ENCODE data around the gene BMP2K.
A peak's percentile ranks its signal among the peaks of the same experiment; 100 is the strongest.
"Not testable (repeated sequence)": the region's sequence is repeated elsewhere in the genome, so short reads cannot be mapped to it uniquely, and the experiment has no call there.

The BMP2K gene

GRCh38 chr4:78868712-78869111, 92.6 kb downstream of the BMP2K start:
- DNase-seq = not testable (repeated sequence)

DNA sequence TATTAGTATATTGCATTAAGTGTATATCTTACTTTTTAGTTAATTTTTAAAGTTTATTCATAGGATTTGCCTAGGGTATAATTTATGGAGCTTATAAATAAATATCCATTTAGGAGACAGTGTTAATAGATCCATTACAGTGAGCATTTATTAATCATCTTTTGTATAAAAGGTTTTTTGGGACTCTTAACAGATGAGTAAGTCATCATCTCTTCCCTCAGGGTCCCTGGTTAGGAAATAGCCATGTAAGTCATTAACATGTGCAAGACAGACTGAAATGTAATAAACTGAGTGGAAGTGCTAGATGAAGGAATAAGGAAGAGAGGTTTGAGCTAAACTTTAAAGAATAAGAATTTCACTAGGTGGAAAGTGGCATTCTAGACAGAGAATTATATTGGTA, 93.9 kb downstream of the BMP2K start:
- DNase-seq = no peak

DNA sequence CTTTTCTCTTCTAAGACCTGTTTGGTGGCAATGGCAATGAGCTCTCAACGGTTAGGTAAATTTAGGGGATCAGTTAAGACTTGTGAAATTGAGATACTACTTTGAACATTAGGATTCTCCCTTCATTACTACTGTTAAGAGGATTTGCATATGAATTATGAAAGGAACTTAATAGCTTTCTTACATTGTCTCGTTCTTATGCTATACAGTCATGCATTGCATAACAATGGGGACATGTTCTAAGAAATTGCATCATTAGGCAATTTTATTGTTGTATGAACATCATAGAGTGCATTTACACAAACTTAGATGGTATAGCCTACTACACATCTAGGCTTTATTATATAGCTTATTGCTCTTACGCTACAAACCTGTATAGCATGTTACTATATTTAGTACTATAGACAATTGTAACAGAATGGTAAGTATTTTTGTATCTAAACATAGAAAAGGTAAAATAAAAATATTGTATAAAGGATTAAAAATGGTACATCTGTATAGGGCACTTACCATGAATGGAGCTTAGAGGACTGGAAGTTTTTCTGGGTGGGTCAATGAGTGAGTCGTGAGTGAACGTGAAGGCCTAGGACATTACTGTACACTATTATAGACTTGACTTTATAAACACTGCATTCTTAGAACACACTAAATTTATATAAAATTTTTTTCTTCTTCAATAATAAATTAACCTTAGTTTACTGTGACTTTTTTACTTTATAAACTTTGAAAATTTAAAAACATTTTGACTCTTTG, 100.6 kb downstream of the BMP2K start:
- DNase-seq = no peak

DNA sequence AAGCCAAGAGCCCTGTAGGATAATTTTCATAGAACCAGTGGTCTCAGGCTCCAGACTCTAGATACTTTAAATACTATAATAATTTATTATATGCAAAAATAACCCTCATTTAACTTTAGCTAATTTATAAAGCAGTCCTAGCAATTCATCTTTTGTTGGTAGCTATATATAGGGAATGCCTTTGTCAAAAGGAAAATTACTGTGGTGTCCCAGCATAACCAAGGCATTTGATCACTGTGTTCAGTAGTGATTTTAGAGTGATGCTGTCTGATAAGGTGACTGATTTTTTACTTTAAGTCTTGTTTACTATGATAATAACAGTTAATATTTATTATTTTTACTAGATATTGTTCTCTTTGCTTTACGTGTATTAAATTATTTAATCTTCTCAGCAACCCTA, 101.9 kb downstream of the BMP2K start:
- DNase-seq = no peak

GRCh38 chr4:78880874-78881492, 104.8 kb downstream of the BMP2K start:
- no peak for DNase-seq

DNA sequence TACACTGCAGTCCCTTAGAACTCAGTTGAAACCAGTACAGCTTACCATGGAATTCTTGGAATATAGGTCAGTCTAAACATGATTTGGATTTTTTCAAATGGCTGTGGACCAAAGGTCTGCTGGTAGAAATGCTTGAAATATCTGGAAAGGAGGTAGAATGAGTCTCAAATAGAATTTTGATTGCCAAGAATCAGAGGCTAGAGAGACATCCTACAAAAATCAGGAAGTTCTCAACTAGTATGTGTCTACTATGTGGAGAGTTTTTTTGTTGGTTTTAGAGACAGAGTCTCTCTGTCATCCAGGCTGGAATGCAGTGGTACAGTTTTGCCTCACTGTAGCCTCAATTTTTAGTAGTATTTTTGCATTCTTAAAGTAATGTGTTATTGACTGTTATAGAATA, 109.4 kb downstream of the BMP2K start:
- no peak for DNase-seq

DNA sequence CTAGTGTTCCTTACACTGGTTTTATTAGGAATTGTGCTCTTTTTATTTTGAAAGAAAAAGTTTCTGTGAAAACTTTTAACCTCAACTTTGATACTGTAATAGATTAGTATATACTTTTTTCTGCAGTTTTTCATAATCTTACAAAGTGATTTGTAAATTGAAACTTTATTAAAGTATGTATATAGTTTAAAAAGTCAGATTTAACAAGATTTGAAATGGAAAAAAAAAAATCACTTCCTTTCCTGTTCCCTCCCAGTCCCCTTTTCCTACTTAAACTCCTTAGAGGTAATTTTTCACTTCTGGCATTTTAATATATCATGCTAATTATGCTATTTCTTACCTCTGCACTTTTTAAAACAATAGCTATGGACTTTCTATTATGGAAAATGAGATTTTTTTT, 113.8 kb downstream of the BMP2K start:
- no peak for DNase-seq

DNA sequence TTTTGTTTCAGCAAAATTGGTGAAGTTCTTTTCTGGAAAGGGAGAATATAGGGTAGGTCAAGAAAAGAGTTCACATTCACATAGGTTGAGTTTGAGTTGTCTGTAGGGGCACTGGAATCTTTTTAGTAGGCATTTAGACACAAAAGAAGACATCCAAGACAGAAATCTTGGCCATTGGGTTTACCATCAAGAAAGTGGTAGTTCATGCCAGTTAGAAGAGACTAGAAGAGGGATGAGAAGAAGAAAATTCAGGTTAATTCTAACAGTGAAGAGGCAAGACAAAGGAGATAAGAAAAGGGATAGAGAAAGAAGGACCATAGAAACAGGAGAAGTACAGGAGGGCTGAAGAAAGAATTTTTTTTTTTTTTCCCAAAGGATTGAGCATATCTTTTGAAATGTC, 123.2 kb downstream of the BMP2K start:
- DNase-seq = no peak

DNA sequence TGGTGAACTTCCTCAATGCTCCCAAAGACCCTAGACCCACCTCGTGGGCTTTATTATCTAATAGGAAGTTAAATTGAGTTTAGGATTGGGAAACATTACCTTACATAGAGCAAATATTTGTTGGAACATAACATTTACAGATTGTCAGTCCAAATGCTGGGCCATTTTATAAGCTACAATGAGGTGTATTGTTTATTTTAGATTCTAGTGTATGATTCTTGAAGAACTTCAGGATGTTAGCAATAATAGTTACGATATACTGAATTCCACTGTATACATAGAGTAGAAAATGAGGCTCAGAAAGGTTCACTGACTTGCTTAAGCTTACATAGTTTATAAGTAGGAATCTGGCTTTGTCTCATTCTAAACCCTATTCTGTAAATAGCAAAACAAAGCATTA, 125.7 kb downstream of the BMP2K start:
- DNase-seq = no peak

DNA sequence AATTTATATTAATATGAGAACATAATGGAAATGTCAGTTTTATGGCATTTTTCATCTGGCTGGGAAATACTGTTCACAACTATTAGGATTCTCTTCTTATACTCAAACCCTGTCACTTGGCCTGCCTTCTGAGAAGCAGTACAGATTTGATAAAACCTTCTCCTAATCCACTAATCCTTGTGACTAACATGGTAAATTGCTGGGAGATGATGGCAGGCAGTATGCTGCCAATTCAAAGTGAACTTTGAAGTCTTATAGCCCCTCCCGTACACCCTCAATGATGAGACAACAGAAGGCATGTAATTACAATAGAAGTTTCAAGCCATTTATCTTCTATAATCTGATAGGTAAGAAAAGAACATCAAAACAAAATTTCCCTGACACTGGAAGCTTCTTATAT, 126.1 kb downstream of the BMP2K start:
- DNase-seq = no peak

DNA sequence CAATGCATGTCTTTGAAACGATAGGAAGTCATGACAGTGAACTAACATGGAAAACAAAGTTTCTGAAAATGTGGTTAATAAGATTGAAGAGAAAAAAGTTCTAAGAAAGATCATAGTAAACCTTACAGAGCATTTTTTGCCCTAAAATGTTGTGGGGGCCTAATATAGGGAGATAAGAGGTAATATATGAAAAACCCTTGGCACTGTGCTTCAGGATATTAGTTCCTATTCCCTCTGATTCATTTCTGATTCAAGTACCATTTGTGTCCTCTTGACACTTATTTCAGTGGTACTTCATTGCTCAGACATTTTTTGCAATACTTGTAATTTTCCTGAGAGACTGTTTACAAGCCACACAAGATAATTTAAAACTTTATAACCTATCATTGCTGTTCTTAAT, 128.0 kb downstream of the BMP2K start:
- DNase-seq = no peak

- no peak for DNase-seq
Measured at GRCh38 chr4:78907638-78908037, 131.5 kb downstream of the BMP2K start.

DNA sequence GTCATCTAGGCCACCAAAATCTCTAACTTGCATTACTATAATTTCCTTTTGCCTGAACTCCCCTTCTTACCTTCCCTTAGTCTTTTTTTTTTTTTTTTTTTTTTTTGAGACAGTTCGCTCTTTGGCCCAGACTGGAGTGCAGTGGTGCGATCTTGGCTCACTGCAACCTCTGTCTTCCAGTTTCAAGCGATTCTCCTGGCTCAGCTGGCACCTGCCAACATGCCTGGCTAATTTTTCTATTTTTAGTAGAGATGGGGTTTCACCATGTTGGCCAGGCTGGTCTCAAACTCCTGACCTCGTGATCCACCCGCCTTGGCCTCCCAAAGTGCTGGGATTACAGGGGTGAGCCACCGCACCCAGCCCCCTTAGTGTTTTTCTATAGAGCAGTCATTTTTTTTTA, 132.8 kb downstream of the BMP2K start:
- DNase-seq = not testable (repeated sequence)

DNA sequence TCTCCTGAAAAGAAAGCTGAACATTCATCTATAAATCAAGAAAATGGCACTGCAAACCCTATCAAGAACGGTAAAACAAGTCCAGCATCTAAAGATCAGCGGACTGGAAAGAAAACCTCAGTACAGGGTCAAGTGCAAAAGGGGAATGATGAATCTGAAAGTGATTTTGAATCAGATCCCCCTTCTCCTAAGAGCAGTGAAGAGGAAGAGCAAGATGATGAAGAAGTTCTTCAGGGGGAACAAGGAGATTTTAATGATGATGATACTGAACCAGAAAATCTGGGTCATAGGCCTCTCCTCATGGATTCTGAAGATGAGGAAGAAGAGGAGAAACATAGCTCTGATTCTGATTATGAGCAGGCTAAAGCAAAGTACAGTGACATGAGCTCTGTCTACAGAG, 134.5 kb downstream of the BMP2K start:
- no peak for DNase-seq

GRCh38 chr4:78922207-78922606, 146.1 kb downstream of the BMP2K start:
- DNase-seq = no peak

GRCh38 chr4:78923464-78924312, 147.5 kb downstream of the BMP2K start:
- DNase-seq = no peak

DNA sequence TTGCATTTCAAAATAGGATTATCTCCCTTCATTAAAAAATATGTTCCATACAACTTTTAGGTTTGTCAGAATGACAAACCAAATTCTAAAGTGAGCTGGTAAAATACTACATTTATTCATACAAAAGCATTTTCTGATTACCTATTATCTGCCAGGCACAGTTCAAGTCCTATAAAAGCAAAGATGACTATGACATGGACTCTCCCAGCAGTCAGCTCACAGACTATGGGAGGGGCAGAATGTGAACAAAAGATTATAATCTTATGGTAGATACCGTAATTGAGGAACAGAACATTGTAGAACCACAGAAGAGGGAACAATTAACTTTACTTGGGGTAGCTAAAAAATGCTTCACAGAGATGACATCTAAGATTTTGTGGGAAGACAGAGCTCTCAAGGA, 150.7 kb downstream of the BMP2K start:
- no peak for DNase-seq

DNA sequence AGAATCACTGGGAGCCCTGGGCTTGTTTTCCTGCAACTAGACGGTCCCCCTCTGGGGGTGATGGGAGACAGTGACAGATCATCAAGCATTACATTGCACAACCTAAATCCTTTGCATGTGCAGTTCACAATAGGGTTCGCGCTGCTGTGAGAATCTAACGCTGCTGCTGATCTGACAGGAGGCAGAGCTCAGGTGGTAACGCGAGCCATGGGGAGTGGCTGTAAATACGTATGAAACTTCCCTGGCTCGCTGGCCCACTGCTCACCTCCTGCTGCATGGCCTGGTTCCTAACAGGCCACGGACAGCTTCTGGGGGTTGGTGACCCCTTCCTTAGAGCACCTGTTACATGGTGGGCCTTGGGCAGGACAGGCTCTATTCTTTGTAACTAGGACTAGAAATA, 152.7 kb downstream of the BMP2K start:
- DNase-seq = no peak

DNA sequence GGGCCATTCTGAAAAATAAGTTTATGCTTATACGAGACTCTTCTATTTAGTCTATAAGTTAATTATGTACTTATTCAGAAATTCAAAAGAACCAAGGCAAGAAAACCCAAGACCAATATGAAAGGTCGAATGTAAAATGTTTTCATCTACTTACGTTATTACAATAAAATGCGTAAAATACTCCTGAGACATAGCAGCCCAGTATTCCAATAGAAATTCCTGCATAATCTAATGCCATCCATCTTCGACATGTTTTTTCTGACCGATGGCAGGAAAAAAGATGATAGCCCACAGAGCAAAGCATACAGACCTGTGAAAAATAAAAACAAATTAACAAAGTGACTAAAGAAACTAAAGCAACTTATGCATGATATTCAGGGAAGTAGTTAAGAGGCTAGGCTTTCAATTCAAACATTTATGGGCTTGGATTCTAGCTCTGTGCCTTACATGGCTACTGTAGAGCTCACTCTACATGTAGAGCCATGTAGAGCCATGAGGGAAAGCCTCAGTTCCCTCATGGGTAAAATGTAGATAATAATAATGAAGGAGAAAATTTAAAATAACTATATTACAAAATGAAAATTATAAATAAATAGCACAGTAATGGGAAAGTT, 154.0 kb downstream of the BMP2K start:
- no peak for DNase-seq

GRCh38 chr4:78936989-78937388, 160.8 kb downstream of the BMP2K start:
- DNase-seq = no peak

GRCh38 chr4:78937837-78938236, 161.7 kb downstream of the BMP2K start:
- no peak for DNase-seq

DNA sequence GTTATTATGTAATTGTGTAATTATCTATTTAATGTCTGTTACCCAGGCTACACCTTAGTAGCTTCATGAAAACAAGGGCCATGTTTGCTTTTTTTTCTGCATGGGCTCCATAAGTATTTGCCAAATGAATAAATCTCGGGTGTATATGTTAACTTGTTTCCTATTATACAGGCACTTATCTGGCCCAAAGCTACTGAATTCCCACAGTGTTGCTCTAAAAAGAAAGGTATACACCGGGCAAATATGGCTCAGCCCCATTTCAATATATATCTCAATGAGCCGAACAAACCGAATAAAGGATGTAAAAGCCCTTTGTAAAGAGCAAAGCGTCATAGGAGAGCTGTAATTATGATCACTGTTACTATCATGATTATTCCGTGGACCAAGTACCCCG, 162.3 kb downstream of the BMP2K start:
- no peak for DNase-seq

GRCh38 chr4:78938868-78939666, 162.9 kb downstream of the BMP2K start, which contains the start of gene PAQR3:
Gene PAQR3 (minus strand): TSS chr4:78939438. CDS start chr4:78939224, 214 bp downstream.
- peak; percentile 83 for DNase-seq
